Caco-2 (cell line): ENCODE data around the gene POLA1. TPM values are rescaled to one million over a fixed set of nuclear protein-coding genes. Genes with fewer than 3 reads are reported as not detected.
"Not testable (repeated sequence)": the region's sequence is repeated elsewhere in the genome, so short reads cannot be mapped to it uniquely, and the experiment has no call there.

ENCODE experiments used
- BruUV-seq: library from RNA; stranded (reverse); fragments of 400-500 nt; replicated peaks from 2 replicates; lab custom pipeline; 2021; lab: Mats Ljungman, UMichigan
- CTCF ChIA-PET: fragments of 300-600 bp; sonication (Branson Sonifier 250); formaldehyde crosslinking; loops from one replicate; lab custom pipeline; 2022; ENCODE audit warnings: antibody characterized with exemption; lab: Charles Lee
- POLR2A ChIA-PET: fragments of 300-600 bp; sonication (Branson Sonifier 250); formaldehyde crosslinking; loops from one replicate; lab custom pipeline; 2022; ENCODE audit warnings: antibody characterized with exemption; lab: Charles Lee
- DNase-seq, 2 experiments: peaks; one replicate each; pipeline versions ENCODE4 v3.0.0 to v3.0.0-alpha.2; 2020 to 2022
- H3K27me3 ChIP-seq: replicated peaks from 2 replicates; pipeline ENCODE4 v1.6.0; 2011; ENCODE audit warnings: low read length; ENCODE audit not compliant: control insufficient read depth, insufficient read depth
- H3K36me3 ChIP-seq: 2 replicates; pipeline ENCODE4 v1.5.1; 2011; ENCODE audit warnings: low read length; ENCODE audit not compliant: control insufficient read depth, insufficient read depth
- H3K4me1 ChIP-seq: fragments of 250-450 bp; sonication (Bioruptor Pico); 2 replicates; pipeline ENCODE4 v1.5.1; 2020; ENCODE audit warnings: mild to moderate bottlenecking
- H3K4me3 ChIP-seq: 2 replicates; pipeline ENCODE4 v1.5.1; 2011; ENCODE audit warnings: low read depth, mild to moderate bottlenecking, control low read depth, low read length
- H3K9me3 ChIP-seq: fragments of 250-450 bp; sonication (Bioruptor Pico); 2 replicates; pipeline ENCODE4 v1.5.1; 2020; ENCODE audit warnings: mild to moderate bottlenecking, moderate library complexity
- H3K27ac Mint-ChIP-seq: one replicate; pipeline ENCODE4 v1.8.0; 2022; ENCODE audit warnings: mixed read lengths; ENCODE audit not compliant: unreplicated experiment
- H3K27me3 Mint-ChIP-seq: one replicate; pipeline ENCODE4 v1.8.0; 2022; ENCODE audit warnings: mixed read lengths; ENCODE audit not compliant: insufficient read depth, unreplicated experiment
- H3K36me3 Mint-ChIP-seq: one replicate; pipeline ENCODE4 v1.8.0; 2022; ENCODE audit warnings: mild to moderate bottlenecking, mixed read lengths; ENCODE audit not compliant: insufficient read depth, unreplicated experiment
- H3K4me1 Mint-ChIP-seq: one replicate; pipeline ENCODE4 v1.8.0; 2022; ENCODE audit warnings: low read depth, mixed read lengths; ENCODE audit not compliant: unreplicated experiment
- H3K4me3 Mint-ChIP-seq: one replicate; pipeline ENCODE4 v1.8.0; 2022; ENCODE audit warnings: mild to moderate bottlenecking, moderate library complexity, mixed read lengths; ENCODE audit not compliant: unreplicated experiment
- H3K9me3 Mint-ChIP-seq: one replicate; pipeline ENCODE4 v1.8.0; 2022; ENCODE audit warnings: mixed read lengths; ENCODE audit not compliant: unreplicated experiment
- intact Hi-C: fragments of 100-400 bp; cut with micrococcal nuclease; formaldehyde crosslinking; loops from one replicate; pipeline ENCODE4 v1.10.0; 2022; ENCODE audit not compliant: unreplicated experiment
- total RNA-seq: library from RNA; stranded (reverse); gene quantifications from 2 replicates; pipeline ENCODE4 v1.2.3, GENCODE V29; 2022
- TF ChIP-seq, protein P1 (sequence below), 2 experiments: fragments of 200-600 bp in 1 of 2; IDR thresholded peaks; 1 replicate in 1 of 2; 2 replicates in 1 of 2; pipeline versions ENCODE4 v1.5.1 to v1.8.0; 2011 to 2022; ENCODE audit warnings: antibody characterized with exemption in 1 of 2, control low read depth in 1 of 2, inconsistent platforms in 1 of 2, low read depth in 1 of 2, low read length in 1 of 2, mild to moderate bottlenecking in 1 of 2, moderate library complexity in 1 of 2; ENCODE audit not compliant: insufficient read depth in 1 of 2, severe bottlenecking in 1 of 2, unreplicated experiment in 1 of 2

The POLA1 gene
- total RNA-seq, 1 experiment from 2014 or later, result 23.5 TPM

DNA sequence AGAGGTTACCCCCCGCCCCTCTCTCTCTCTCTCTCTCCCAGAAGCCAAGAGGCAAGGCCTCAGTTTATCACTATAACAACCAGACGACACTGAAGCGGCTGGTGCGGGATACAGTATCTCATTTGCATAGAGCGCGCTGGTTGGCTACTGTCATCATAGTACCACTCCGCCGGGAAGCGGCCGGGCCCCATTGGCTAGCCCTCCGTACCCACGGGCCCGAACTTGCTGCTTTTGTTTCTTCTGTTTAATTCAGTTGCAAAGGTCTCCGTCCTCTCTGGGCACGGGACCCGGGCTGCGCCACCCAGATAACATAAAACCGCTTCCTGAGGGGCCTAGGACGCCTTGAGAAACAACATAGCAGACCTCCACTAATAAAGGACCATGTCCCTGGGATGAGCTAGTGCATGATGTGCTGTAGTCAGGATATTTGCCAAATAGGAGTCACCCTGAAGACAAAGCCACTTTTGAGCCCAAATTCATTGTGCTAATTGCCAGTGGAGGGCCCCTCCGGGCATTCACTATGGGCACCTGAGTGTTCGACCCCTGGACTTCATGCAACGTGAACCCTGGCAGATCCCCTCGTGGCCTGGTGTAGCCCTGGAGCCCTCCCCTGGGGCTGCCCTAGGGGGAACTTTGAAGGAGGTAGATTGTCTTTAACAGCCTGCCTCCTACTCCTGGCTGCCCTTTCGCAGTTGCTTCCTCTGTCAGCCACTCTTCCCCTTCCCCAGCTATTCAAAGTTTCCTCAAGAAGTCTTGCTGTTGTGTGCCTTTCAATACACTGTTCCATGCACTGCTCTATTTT, 46.3 kb upstream of the POLA1 start, which contains the start of gene PCYT1B:
TSS of gene PCYT1B (minus strand) at position 91 of the 802 bp plus-strand sequence. CDS start 242 bp downstream, outside the sequence.
- intact Hi-C loops, result no loop called here
- DNase-seq, result peak; percentile 63
- no peaks in the 10 kb centered on the region for H3K27me3 ChIP-seq
- ChIA-PET POLR2A (no interaction called here), CTCF (no interaction called here)
- Mint-ChIP-seq H3K4me1 (no peaks in the 10 kb centered on the region), H3K9me3 (no peaks in the 10 kb centered on the region), H3K27ac (no peak within 1 kb of the TSS), H3K4me3 (peak within 1 kb of the TSS; percentile 70), H3K36me3 (no peaks in the 10 kb centered on the region), H3K27me3 (no peaks in the 10 kb centered on the region)
- H3K4me1 ChIP-seq, result no peaks in the 10 kb centered on the region
- no peaks in the 10 kb centered on the region for H3K9me3 ChIP-seq
- no TSS peak for BruUV-seq
- TF ChIP-seq, protein P1, sequence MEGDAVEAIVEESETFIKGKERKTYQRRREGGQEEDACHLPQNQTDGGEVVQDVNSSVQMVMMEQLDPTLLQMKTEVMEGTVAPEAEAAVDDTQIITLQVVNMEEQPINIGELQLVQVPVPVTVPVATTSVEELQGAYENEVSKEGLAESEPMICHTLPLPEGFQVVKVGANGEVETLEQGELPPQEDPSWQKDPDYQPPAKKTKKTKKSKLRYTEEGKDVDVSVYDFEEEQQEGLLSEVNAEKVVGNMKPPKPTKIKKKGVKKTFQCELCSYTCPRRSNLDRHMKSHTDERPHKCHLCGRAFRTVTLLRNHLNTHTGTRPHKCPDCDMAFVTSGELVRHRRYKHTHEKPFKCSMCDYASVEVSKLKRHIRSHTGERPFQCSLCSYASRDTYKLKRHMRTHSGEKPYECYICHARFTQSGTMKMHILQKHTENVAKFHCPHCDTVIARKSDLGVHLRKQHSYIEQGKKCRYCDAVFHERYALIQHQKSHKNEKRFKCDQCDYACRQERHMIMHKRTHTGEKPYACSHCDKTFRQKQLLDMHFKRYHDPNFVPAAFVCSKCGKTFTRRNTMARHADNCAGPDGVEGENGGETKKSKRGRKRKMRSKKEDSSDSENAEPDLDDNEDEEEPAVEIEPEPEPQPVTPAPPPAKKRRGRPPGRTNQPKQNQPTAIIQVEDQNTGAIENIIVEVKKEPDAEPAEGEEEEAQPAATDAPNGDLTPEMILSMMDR (IDR thresholded peaks at IDR 0.05; ENCODE audit: insufficient read depth in 1 of 2, low read depth in 1 of 2, low read length in 1 of 2, severe bottlenecking in 1 of 2, unreplicated experiment in 1 of 2), result no peak
- peak within 1 kb of the TSS; percentile 20 for H3K4me3 ChIP-seq
- no peaks in the 10 kb centered on the region for H3K36me3 ChIP-seq

DNA sequence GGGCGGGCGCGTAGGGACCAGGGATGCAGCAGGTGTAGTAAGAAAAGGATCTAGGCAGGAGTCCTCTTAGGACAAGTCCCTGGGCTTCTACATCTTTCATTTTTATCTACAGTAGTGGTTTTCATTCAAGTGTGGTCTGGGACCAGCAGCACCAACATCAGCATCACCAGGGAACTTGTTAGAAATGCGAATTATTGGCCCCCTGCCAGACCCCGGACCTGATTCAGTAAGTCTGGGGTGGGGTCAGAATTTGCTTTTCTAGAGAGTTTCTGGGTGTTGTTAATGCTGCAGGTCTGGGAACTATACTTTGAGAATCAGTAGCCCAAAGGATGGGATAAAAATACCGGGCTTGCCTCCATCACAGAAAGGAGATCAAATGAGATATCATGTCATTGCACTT, 45.2 kb upstream of the POLA1 start:
- ChIA-PET CTCF (no interaction called here), POLR2A (no interaction called here)
- H3K4me3 Mint-ChIP-seq, result no peak overlapping the region
- no peaks in the 10 kb centered on the region for H3K9me3 Mint-ChIP-seq
- intact Hi-C loops, result no loop called here
- H3K27me3 ChIP-seq, result no peaks in the 10 kb centered on the region
- no peak overlapping the region for H3K27ac Mint-ChIP-seq
- H3K4me1 Mint-ChIP-seq, result no peaks in the 10 kb centered on the region
- H3K9me3 ChIP-seq, result no peaks in the 10 kb centered on the region
- H3K4me3 ChIP-seq, result no peak overlapping the region
- H3K36me3 Mint-ChIP-seq, result no peaks in the 10 kb centered on the region
- DNase-seq, result no peak
- H3K27me3 Mint-ChIP-seq, result no peaks in the 10 kb centered on the region
- BruUV-seq, result no TSS peak
- no peaks in the 10 kb centered on the region for H3K4me1 ChIP-seq
- no peaks in the 10 kb centered on the region for H3K36me3 ChIP-seq
- TF ChIP-seq, protein P1 (IDR thresholded peaks at IDR 0.05; ENCODE audit: insufficient read depth in 1 of 2, low read depth in 1 of 2, low read length in 1 of 2, severe bottlenecking in 1 of 2, unreplicated experiment in 1 of 2), result no peak

- H3K4me1 ChIP-seq, result no peaks in the 10 kb centered on the region
- no peaks in the 10 kb centered on the region for H3K27me3 ChIP-seq
- TF ChIP-seq, protein P1 (IDR thresholded peaks at IDR 0.05; ENCODE audit: insufficient read depth in 1 of 2, low read depth in 1 of 2, low read length in 1 of 2, severe bottlenecking in 1 of 2, unreplicated experiment in 1 of 2), result no peak
- Mint-ChIP-seq H3K27ac (no peak overlapping the region), H3K27me3 (no peaks in the 10 kb centered on the region), H3K4me3 (no peak overlapping the region), H3K4me1 (no peaks in the 10 kb centered on the region), H3K9me3 (no peaks in the 10 kb centered on the region), H3K36me3 (no peaks in the 10 kb centered on the region)
- ChIA-PET POLR2A (no interaction called here), CTCF (no interaction called here)
- DNase-seq, result no peak
- no TSS peak for BruUV-seq
- H3K36me3 ChIP-seq, result no peaks in the 10 kb centered on the region
- H3K4me3 ChIP-seq, result no peak overlapping the region
- intact Hi-C loops, result no loop called here
- H3K9me3 ChIP-seq, result no peaks in the 10 kb centered on the region
These were observed 41.9 kb upstream of the POLA1 start for GRCh38 chrX:24651783-24652182.

DNA sequence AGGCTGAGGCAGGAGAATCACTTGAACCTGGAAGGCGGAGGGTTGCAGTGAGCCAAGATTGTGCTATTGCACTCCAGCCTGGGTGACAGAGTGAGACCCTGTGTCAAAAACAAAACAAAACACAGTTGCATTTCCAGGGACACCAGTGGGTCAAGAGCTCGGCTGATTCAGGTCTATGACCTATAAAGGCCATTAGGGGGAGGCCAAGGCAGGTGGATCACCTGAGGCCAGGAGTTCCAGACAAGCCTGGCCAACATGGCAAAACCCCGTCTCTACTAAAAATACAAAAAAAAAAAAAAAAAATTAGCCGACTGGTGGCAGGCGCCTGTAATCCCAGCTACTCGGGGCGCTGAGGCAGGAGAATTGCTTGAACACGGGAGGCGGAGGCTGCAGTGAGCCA, 38.0 kb upstream of the POLA1 start:
- H3K9me3 ChIP-seq, intact Hi-C loops, H3K27me3 ChIP-seq, H3K36me3 Mint-ChIP-seq, H3K4me1 Mint-ChIP-seq, H3K27ac Mint-ChIP-seq, H3K4me3 ChIP-seq, H3K9me3 Mint-ChIP-seq, H3K4me3 Mint-ChIP-seq, H3K27me3 Mint-ChIP-seq, H3K36me3 ChIP-seq, BruUV-seq: not testable (repeated sequence)
- peaks cover 20% of the 10 kb centered on the region; the same call in 1 of the 2 replicates for H3K4me1 ChIP-seq
- peak in 1 of 2 experiments; percentile 21 for DNase-seq
- POLR2A ChIA-PET, result interaction anchor here (0.6 kb wide), 1 partner anchor 17 kb away, joined by 3 read pairs; no protein-coding TSS in a partner anchor
- CTCF ChIA-PET, result interaction anchor here (0.7 to 1.0 kb wide), 2 partner anchors 17 to 21 kb away, joined by 3 to 12 read pairs; no protein-coding TSS in a partner anchor
